ENCODE results near the gene KRT20. TPM values are rescaled to one million over a fixed set of nuclear protein-coding genes. Genes with fewer than 3 reads are reported as not detected.

KRT20 gene
- total RNA-seq, 3 donors from 2014 or later (not counting 1 experiment from before 2014, with no cell fraction given), result not detected

DNA sequence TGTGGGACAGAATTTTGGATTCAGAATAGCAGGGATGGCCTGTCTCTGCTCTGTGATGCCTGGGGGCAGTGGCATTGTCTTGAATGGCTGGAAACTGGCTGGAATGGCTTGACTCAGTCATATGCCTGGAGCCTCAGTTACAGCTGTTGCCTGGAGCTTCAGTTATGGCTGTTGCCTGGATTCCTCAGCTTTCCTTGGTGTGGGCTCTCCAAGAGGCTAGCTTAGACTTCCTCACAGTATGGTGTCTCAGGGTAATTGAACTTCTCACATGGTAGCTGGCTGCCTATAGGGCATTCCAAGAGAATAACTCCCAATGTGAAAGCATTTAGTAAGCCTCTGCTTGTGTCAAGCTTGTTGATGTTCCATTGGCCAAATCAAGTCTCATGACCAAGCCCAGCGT, 31.3 kb upstream of the KRT20 start:
- TF ChIP-seq, protein P1, sequence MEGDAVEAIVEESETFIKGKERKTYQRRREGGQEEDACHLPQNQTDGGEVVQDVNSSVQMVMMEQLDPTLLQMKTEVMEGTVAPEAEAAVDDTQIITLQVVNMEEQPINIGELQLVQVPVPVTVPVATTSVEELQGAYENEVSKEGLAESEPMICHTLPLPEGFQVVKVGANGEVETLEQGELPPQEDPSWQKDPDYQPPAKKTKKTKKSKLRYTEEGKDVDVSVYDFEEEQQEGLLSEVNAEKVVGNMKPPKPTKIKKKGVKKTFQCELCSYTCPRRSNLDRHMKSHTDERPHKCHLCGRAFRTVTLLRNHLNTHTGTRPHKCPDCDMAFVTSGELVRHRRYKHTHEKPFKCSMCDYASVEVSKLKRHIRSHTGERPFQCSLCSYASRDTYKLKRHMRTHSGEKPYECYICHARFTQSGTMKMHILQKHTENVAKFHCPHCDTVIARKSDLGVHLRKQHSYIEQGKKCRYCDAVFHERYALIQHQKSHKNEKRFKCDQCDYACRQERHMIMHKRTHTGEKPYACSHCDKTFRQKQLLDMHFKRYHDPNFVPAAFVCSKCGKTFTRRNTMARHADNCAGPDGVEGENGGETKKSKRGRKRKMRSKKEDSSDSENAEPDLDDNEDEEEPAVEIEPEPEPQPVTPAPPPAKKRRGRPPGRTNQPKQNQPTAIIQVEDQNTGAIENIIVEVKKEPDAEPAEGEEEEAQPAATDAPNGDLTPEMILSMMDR (IDR thresholded peaks at IDR 0.05), result no peak
- WGBS (ENCODE audit: insufficient coverage), result 100% methylated on average over 1 of the region's 1 CpG
- no peaks in the 10 kb centered on the region for H3K4me1 Mint-ChIP-seq
- H3K9me3 Mint-ChIP-seq, result no peaks in the 10 kb centered on the region
- Histone ChIP-seq H3K4me3 (ENCODE audit: low read length) (no peak overlapping the region), H3K27ac (ENCODE audit: low read length) (no peak overlapping the region), H3K9me3 (ENCODE audit: control insufficient read depth, insufficient read depth, low read length) (no peaks in the 10 kb centered on the region), H3K4me1 (ENCODE audit: control insufficient read depth, insufficient read depth, low read length) (no peaks in the 10 kb centered on the region), H3K36me3 (ENCODE audit: control insufficient read depth, insufficient read depth, low read length) (no peaks in the 10 kb centered on the region), H3K27me3 (ENCODE audit: control insufficient read depth, insufficient read depth, low read length) (peaks cover 4% of the 10 kb centered on the region)
- no peak for DNase-seq
- H3K27me3 Mint-ChIP-seq (ENCODE audit: low read depth in 2 of 2), result peaks cover 8 to 19% of the 10 kb centered on the region in 2 donors
- no peak for ATAC-seq
- H3K36me3 Mint-ChIP-seq, result no peaks in the 10 kb centered on the region
- H3K27ac Mint-ChIP-seq, result no peak overlapping the region
- intact Hi-C loops (cut with micrococcal nuclease), result no loop called here
- H3K4me3 Mint-ChIP-seq, result no peak overlapping the region

DNA sequence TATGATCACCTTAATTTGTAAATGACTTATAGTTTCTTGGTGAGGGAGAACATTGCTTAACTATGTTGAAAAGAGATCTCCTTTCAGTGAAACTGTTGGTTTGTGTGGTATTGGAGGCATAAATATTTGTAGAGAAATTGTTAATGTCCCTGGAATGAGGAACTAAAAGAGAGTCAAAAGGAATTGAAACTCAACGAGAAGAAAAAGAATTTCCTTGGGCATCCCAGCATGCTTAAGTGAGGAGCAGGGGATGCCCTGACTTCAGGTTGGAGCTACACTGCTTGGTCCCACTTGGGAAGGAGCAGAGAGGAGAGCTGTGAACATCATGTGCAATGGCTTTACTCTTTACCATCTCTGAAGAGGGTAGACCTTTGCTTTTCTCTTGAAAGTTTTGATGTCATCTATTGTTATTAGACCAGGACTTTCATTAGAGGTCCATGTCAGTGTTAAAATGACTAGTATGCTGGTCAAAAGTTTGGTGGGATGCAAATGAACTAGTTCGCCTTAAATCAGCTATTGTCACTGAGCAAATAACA, 30.7 kb upstream of the KRT20 start:
- Histone ChIP-seq H3K36me3 (ENCODE audit: control insufficient read depth, insufficient read depth, low read length) (no peaks in the 10 kb centered on the region), H3K9me3 (ENCODE audit: control insufficient read depth, insufficient read depth, low read length) (no peaks in the 10 kb centered on the region), H3K27me3 (ENCODE audit: control insufficient read depth, insufficient read depth, low read length) (peaks cover 4% of the 10 kb centered on the region), H3K4me1 (ENCODE audit: control insufficient read depth, insufficient read depth, low read length) (no peaks in the 10 kb centered on the region), H3K27ac (ENCODE audit: low read length) (no peak overlapping the region), H3K4me3 (ENCODE audit: low read length) (no peak overlapping the region)
- intact Hi-C loops (cut with micrococcal nuclease), result no loop called here
- H3K4me3 Mint-ChIP-seq, result no peak overlapping the region
- 44% methylated on average over 2 of the region's 2 CpGs for WGBS (ENCODE audit: insufficient coverage)
- no peaks in the 10 kb centered on the region for H3K4me1 Mint-ChIP-seq
- ATAC-seq (no peak), DNase-seq (no peak)
- no peaks in the 10 kb centered on the region for H3K9me3 Mint-ChIP-seq
- TF ChIP-seq, protein P1 (IDR thresholded peaks at IDR 0.05), result no peak
- H3K36me3 Mint-ChIP-seq, result no peaks in the 10 kb centered on the region
- H3K27me3 Mint-ChIP-seq (ENCODE audit: low read depth in 2 of 2), result peaks cover 10 to 21% of the 10 kb centered on the region in 2 donors
- no peak overlapping the region for H3K27ac Mint-ChIP-seq

DNA sequence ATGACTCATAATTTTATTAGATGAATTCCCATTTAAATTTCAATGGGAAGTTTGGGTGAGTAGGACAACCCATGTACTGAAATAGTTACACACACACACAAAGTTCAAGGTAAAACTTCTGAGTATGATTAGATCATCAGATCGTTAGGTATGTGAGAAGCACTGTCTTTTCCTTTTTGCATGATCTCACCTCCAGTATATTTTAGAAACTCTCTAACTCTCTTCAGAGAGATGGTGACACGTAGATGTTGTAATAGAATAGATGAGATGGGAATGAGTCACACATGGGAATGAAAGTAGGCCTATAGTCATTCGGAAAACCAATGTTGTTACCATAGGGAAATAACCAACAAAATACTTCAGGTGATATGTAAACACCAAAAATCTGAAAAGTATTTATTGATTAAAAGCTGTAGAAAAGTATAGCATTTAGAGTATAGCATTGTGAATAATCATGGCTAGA, 30.2 kb upstream of the KRT20 start:
- Histone ChIP-seq H3K9me3 (ENCODE audit: control insufficient read depth, insufficient read depth, low read length) (no peaks in the 10 kb centered on the region), H3K36me3 (ENCODE audit: control insufficient read depth, insufficient read depth, low read length) (no peaks in the 10 kb centered on the region), H3K4me3 (ENCODE audit: low read length) (no peak overlapping the region), H3K27ac (ENCODE audit: low read length) (no peak overlapping the region), H3K4me1 (ENCODE audit: control insufficient read depth, insufficient read depth, low read length) (no peaks in the 10 kb centered on the region), H3K27me3 (ENCODE audit: control insufficient read depth, insufficient read depth, low read length) (peaks cover 4% of the 10 kb centered on the region)
- H3K27ac Mint-ChIP-seq, result no peak overlapping the region
- WGBS (ENCODE audit: insufficient coverage), result 83% methylated on average over 1 of the region's 3 CpGs
- ATAC-seq (no peak), DNase-seq (no peak)
- TF ChIP-seq, protein P1 (IDR thresholded peaks at IDR 0.05), result no peak
- no peaks in the 10 kb centered on the region for H3K36me3 Mint-ChIP-seq
- H3K4me1 Mint-ChIP-seq, result no peaks in the 10 kb centered on the region
- peaks cover 14 to 27% of the 10 kb centered on the region in 2 donors for H3K27me3 Mint-ChIP-seq (ENCODE audit: low read depth in 2 of 2)
- no peaks in the 10 kb centered on the region for H3K9me3 Mint-ChIP-seq
- H3K4me3 Mint-ChIP-seq, result no peak overlapping the region
- intact Hi-C loops (cut with micrococcal nuclease), result no loop called here

Measured in natural killer cell (primary cell).